ENCODE measurements around the gene GAL3ST2.

The GAL3ST2 gene

GRCh38 chr2:241849616-241850543, 73.3 kb downstream of the GAL3ST2 start:
- no peak for DNase-seq

- DNase-seq: no peak
These were observed 74.1 kb downstream of the GAL3ST2 start for GRCh38 chr2:241850544-241851324.

- no peak for DNase-seq
These were observed 74.9 kb downstream of the GAL3ST2 start for GRCh38 chr2:241851325-241852115.

GRCh38 chr2:241852116-241852980, 75.7 kb downstream of the GAL3ST2 start:
- DNase-seq: no peak

GRCh38 chr2:241852981-241853631, 76.5 kb downstream of the GAL3ST2 start:
- no peak for DNase-seq

Measured in NCI-H1930 (cell line).